ENCODE data around the gene CD2BP2. TPM values are rescaled to one million over a fixed set of nuclear protein-coding genes. Genes with fewer than 3 reads are reported as not detected.

Gene CD2BP2
- total and polyA plus RNA-seq, 2 of the 13 experiments (the other 11 are each of a cell fraction or from before 2014, with no cell fraction given): 24.9 to 54.6 TPM

DNA sequence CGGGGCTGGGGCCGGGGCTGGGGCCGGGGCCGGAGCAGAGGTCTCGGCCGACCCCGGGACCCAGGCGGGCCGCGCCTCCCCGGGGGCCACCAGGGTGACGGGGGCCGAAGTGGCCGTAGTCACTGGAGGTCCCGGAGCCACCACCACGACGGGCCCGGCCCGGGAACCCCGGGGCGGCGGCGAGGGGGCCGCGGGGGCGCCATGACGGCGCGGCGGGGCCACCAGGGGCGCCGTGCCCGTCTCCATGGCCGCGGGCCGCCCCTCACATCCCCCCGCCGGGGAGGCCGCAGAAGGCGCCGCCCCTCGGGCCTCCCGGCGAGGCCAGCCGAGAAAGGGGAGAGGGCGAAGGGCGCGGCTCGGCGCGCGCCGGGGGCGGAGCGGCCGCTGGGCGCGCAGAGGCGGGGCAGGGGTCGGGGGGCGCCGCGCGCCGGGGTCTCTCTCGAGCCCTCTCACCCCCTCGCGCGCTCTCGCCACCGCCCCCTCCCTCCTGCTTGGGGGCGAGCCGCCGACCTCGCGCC is 14.9 kb upstream of the CD2BP2 start (continued):
- TF ChIP-seq ZNF75D (CRISPR knock-in tag; IDR thresholded peaks at IDR 0.05; ENCODE audit: borderline replicate concordance) (no peak), HDAC2 (CRISPR knock-in tag; IDR thresholded peaks at IDR 0.05) (no peak), KMT2A (CRISPR knock-in tag; IDR thresholded peaks at IDR 0.05) (0 out of 2 replicates have a peak, but pooled peaks have one; percentile 1), ZNF724P (CRISPR knock-in tag; IDR thresholded peaks at IDR 0.05; ENCODE audit: borderline replicate concordance) (no peak), BRCA1 (CRISPR knock-in tag; IDR thresholded peaks at IDR 0.05) (no peak), ZNF607 (CRISPR knock-in tag; IDR thresholded peaks at IDR 0.05; ENCODE audit: borderline replicate concordance) (peak; percentile 22; the same call in 1 of the 2 replicates), HNF4G (IDR thresholded peaks at IDR 0.05; ENCODE audit: borderline replicate concordance, low read depth, low read length) (peak; percentile 64; the same call in 1 of the 2 replicates), HNF4G (CRISPR knock-in tag; IDR thresholded peaks at IDR 0.05; ENCODE audit: borderline replicate concordance, low read depth) (no peak), ZFY (CRISPR knock-in tag; IDR thresholded peaks at IDR 0.05) (peak; percentile 75), HES4 (CRISPR knock-in tag; IDR thresholded peaks at IDR 0.05; ENCODE audit: borderline replicate concordance) (peak; percentile 37; the same call in 1 of the 2 replicates), MYC (CRISPR knock-in tag; IDR thresholded peaks at IDR 0.05; ENCODE audit: borderline replicate concordance) (peak; percentile 55; the same call in 1 of the 2 replicates), ZSCAN30 (CRISPR knock-in tag; IDR thresholded peaks at IDR 0.05) (no peak), ZSCAN12 (CRISPR knock-in tag; IDR thresholded peaks at IDR 0.05) (no peak), EP300 (IDR thresholded peaks at IDR 0.05; ENCODE audit: low read depth in 2 of 2, low read length in 2 of 2) (peak in 1 of 2 experiments; percentile 17; a peak in 1 of 4 replicates), EP300 (CRISPR knock-in tag; IDR thresholded peaks at IDR 0.05; ENCODE audit: borderline replicate concordance) (no peak), ISL2 (CRISPR knock-in tag; IDR thresholded peaks at IDR 0.05) (no peak), ZNF746 (CRISPR knock-in tag; IDR thresholded peaks at IDR 0.05) (no peak; the same call in 1 of the 2 replicates), YY1 (IDR thresholded peaks at IDR 0.05; ENCODE audit: insufficient read depth, insufficient replicate concordance, low read depth, low read length) (peak; percentile 89), TBL1XR1 (IDR thresholded peaks at IDR 0.05; ENCODE audit: borderline replicate concordance, low read length, partially characterized antibody) (no peak)
- TF ChIP-seq, protein P1, sequence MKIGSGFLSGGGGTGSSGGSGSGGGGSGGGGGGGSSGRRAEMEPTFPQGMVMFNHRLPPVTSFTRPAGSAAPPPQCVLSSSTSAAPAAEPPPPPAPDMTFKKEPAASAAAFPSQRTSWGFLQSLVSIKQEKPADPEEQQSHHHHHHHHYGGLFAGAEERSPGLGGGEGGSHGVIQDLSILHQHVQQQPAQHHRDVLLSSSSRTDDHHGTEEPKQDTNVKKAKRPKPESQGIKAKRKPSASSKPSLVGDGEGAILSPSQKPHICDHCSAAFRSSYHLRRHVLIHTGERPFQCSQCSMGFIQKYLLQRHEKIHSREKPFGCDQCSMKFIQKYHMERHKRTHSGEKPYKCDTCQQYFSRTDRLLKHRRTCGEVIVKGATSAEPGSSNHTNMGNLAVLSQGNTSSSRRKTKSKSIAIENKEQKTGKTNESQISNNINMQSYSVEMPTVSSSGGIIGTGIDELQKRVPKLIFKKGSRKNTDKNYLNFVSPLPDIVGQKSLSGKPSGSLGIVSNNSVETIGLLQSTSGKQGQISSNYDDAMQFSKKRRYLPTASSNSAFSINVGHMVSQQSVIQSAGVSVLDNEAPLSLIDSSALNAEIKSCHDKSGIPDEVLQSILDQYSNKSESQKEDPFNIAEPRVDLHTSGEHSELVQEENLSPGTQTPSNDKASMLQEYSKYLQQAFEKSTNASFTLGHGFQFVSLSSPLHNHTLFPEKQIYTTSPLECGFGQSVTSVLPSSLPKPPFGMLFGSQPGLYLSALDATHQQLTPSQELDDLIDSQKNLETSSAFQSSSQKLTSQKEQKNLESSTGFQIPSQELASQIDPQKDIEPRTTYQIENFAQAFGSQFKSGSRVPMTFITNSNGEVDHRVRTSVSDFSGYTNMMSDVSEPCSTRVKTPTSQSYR (CRISPR knock-in tag; IDR thresholded peaks at IDR 0.05; ENCODE audit: borderline replicate concordance): peak; percentile 27; the same call in 1 of the 2 replicates
- TF ChIP-seq, protein P2, sequence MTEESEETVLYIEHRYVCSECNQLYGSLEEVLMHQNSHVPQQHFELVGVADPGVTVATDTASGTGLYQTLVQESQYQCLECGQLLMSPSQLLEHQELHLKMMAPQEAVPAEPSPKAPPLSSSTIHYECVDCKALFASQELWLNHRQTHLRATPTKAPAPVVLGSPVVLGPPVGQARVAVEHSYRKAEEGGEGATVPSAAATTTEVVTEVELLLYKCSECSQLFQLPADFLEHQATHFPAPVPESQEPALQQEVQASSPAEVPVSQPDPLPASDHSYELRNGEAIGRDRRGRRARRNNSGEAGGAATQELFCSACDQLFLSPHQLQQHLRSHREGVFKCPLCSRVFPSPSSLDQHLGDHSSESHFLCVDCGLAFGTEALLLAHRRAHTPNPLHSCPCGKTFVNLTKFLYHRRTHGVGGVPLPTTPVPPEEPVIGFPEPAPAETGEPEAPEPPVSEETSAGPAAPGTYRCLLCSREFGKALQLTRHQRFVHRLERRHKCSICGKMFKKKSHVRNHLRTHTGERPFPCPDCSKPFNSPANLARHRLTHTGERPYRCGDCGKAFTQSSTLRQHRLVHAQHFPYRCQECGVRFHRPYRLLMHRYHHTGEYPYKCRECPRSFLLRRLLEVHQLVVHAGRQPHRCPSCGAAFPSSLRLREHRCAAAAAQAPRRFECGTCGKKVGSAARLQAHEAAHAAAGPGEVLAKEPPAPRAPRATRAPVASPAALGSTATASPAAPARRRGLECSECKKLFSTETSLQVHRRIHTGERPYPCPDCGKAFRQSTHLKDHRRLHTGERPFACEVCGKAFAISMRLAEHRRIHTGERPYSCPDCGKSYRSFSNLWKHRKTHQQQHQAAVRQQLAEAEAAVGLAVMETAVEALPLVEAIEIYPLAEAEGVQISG (CRISPR knock-in tag; IDR thresholded peaks at IDR 0.05): peak; percentile 81
- TF ChIP-seq, protein P3, sequence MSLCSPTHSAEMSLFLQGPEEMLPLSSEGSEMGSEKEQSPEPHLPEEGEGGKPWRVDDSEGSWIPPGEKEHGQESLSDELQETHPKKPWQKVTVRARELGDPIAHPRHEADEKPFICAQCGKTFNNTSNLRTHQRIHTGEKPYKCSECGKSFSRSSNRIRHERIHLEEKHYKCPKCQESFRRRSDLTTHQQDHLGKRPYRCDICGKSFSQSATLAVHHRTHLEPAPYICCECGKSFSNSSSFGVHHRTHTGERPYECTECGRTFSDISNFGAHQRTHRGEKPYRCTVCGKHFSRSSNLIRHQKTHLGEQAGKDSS (CRISPR knock-in tag; IDR thresholded peaks at IDR 0.05; ENCODE audit: borderline replicate concordance, low read depth): no peak
